Hippocampal formation (tissue), 2 donors: Measurements from ENCODE around the gene STARD9.
"Not testable (repeated sequence)": the region's sequence is repeated elsewhere in the genome, so short reads cannot be mapped to it uniquely, and the experiment has no call there.

ENCODE experiments used
- DNase-seq, 2 donors: peaks; one replicate each; lab custom pipeline; 2025; lab: John Stamatoyannopoulos, UW

The STARD9 gene

GRCh38 chr15:42590619-42591237 lies 15.3 kb downstream of the STARD9 start:
- DNase-seq, result no peak

DNA sequence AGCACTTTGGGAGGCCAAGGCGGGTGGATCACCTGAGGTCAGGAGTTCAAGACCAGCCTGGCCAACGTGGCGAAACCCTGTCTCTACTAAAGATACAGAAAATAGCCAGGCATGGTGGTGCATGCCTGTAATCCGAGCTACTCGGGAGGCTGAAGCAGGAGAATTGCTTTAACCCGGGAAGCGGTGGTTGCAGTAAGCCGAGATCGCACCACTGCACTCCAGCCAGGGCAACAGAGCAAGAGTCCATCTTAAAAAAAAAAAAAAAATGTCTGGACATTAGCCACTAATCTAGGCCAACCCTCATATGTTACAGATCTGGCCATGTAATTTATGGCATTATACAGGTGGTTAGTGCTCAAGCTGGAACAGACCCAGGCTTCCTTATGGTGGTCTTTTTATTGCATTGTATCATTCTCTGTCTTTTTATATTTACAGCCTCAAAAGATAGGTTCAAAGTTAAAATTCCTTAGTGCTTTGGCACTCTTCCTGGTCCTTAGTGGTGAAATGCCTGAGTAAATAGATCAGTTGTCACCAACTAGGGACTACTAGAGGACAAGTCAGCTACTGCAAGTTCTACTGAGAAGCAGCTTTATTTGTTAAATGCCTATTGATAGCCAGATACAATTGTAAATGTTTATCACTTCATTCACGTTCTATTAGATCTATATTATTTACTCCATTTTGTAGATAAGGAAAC lies 16.0 kb downstream of the STARD9 start:
- DNase-seq, result no peak

GRCh38 chr15:42592716-42593115 lies 17.3 kb downstream of the STARD9 start:
- no peak for DNase-seq

GRCh38 chr15:42593143-42593542 lies 17.7 kb downstream of the STARD9 start:
- no peak for DNase-seq

- no peak for DNase-seq
Observed at GRCh38 chr15:42594095-42594494, 18.7 kb downstream of the STARD9 start.

- peak in 1 of 2 donors; percentile 14 for DNase-seq
Observed at GRCh38 chr15:42595626-42596240, 20.3 kb downstream of the STARD9 start.

- DNase-seq, result not testable (repeated sequence)
Observed at GRCh38 chr15:42601316-42601715, 25.9 kb downstream of the STARD9 start.

GRCh38 chr15:42602501-42602900 lies 27.1 kb downstream of the STARD9 start:
- DNase-seq, result no peak

DNA sequence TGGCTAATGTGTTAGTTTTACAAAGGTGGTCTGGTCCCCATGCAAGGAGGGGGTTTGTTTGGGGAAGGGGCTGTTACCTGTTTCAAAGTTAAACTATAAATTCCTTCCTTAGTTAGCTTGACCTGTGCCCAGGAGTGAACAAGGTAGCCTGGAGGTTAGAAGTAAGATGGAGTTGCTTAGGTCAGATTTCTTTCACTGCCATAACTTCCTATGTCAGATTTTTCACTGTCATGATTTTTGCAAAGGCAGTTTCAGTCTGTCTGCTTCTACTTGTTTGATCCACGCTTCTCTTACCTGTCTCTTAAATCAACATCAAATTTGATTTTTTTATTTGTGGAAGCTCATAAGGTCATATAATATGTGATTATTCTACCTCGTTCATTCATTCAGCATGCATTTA lies 28.6 kb downstream of the STARD9 start:
- DNase-seq, result no peak

GRCh38 chr15:42604894-42605744 lies 29.7 kb downstream of the STARD9 start:
- no peak for DNase-seq

DNA sequence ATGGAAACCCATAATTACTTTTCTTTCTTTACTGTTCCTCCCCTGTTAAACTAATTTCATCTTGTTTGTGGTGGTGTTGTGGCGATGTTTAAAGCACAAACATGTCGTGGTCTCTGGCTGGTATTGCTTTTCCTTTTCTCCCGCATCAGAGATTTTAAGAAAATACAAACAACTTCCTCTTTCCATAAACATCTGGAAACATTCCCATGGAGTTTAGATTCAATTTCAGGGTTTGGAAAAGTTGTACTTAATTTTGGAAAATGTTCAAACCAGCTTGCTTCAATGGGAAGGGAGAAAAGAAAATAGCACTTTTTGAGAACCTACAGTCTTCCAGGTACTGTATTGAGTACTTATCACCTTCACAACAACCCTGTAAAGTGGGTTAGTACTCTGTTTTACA lies 30.4 kb downstream of the STARD9 start:
- no peak for DNase-seq

- DNase-seq, result no peak
Observed at GRCh38 chr15:42608110-42608531, 32.7 kb downstream of the STARD9 start.

DNA sequence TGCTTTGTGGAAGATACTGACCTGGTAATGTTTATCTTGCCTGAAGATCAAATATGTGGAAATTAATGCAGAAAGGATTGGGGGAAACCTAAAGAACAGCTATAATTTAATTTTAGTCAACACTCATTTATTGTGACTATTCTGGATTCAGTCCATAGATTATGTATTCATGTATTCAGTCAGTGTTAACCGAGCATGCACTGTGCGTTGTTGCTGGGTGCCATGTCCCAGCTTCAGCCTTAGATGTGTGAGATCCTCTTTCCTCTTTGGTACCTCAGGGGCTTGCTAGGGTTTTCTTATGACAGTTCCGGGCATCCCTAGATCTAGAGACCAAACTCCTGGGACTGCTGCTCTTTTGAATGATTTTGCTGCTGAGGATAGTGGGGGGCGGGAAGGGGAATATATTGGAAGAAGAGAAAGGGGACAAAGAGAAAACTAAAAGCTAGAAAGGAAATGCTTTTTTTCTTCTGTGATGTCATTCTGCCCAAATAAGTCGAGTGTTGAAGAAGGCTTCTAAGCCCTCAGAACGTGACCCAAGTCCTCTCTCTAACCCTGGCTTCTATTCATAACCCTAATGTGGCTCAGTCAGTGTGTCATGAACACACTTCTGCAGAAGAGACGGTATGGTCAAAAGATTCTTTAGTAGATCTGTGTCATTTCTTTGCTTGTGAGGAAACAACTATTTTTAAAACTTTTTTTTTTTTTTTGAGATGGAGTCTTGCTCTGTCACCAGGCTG lies 33.5 kb downstream of the STARD9 start:
- no peak for DNase-seq

- DNase-seq, result no peak
Observed at GRCh38 chr15:42611532-42611931, 36.1 kb downstream of the STARD9 start.

- DNase-seq, result no peak
Observed at GRCh38 chr15:42612367-42612912, 37.0 kb downstream of the STARD9 start.

DNA sequence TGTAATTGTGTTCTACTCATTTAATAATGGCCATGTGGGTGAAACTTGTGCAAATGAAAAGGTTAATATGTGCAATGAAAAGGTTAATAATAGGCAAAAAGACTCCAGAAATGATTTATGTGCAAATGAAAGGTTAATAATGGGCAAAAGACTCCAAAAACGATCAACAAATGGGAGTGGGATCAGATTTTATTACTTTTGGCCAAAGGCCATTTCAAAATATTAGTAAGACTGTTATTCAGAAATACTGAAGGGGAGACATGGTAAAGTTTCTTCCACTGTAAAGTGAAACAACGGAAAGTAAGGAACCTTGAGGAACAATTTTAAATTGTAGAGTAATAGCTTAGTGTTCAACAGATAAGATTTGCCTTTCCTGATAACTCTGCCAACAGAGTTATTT lies 40.7 kb downstream of the STARD9 start:
- DNase-seq, result no peak

DNA sequence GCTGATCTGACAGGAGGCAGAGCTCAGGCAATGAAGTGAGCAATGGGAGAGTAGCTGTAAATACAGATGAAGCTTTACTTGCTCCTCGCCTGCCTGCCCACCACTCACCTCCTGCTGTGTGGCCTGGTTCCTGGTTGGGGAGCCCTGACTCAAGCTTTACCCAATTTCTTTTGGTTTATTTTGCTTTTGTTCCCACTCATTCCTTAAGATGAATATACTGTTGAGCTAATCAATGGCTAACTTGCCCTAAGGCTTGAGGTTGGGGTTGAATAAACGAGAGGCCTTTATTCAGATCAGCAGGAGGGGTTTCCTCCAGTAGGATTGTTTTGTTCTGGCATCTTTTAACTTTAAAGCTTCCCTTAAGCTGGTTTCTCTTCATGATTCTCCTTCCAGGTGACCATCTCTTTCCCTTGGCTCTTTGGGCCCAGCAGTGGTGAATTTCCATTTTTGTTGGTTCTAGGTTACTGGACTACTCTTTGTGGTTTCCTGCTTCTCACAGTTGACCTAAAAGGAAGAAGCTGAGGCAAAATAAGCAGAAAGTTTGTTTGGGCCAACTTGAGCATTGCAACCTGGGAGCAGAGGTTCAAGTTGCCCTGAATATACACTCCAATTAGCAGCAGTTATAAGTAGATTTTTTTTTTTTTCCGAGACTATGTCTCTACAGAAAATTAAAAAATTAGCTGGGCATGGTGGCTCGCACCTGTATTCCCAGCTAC lies 44.4 kb downstream of the STARD9 start:
- no peak for DNase-seq

- no peak for DNase-seq
Observed at GRCh38 chr15:42621386-42621785, 46.0 kb downstream of the STARD9 start.

DNA sequence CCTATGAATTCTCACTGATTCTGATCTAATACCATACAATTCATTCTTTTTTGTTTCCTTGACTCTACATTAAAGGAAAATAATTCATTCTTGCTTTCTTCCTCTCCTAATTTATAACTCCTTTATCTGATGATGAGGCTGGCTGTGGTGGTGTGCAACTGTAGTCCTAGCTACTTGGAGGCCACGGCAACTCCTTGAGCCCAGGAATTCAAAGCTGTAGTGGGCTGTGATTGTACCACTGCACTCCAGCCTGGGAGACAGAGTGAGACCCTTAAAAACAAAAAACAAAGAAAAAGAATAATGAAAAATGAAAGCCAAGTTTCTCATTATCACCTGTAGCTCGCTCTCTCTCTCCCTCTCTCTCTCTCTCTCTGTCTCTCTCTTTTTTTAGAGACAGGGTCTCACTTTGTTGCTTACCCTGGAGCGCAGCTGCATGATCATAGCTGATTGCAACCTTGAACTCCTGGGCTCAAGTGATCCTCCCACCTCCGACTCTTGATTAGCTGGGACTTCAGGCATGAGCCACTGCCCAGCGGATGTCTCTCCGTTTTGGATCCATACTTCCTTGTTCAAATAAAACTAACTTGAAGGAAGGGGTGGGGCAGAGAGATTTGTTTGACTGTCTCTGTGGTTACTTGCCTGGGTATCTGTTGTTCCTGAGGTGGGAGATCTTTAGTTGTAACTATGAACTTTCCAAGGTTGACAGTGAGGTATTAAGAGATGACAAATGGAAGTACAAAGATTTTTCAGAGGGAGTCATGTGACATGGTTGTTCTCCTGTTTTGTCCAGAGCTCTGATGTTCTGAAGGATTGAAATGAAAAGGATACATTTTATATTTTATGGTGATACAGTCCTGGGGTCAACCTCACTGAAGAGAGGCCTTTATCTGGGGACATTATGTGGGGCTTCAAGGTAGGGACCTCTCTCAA lies 46.9 kb downstream of the STARD9 start:
- DNase-seq, result no peak

GRCh38 chr15:42623951-42624350 lies 48.5 kb downstream of the STARD9 start:
- DNase-seq, result no peak
